Fibroblast of peridontal ligament (primary cell): Measurements from ENCODE around the gene PPP2R2C.

Experiments
- DNase-seq: peaks from one replicate; pipeline ENCODE4 v3.0.0-alpha.2; 2010; ENCODE audit errors: extremely low read depth

The PPP2R2C gene

DNA sequence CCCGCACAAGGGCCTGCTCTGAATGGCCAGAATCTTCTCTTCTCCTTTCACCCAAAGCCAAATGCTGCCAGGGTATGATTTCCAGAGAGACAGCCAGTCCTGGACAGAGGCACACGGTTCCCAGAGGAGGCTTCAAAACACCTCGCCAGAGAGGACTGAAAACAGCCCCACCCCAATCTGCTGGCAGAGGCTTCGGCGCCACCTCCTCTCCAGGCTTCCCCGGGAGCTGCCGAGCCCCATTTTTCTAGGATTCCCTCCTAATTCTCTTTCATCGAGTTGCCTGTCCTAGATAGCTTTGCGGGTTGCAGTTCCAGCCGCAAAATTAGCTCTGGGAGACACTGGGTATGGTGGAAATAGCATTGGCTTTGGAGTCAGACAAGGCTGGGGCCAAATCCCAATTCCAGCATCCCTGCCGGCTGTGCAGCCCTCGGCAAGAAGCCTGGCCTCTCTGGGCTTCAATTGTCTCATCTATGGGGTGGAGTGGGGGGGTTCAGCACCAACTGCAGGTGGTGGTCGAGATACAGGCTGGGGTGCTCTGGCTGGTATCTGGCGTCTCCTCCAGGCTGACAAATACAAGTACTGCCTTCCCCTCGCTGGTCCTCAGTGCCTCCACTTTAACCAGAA, 22.6 kb downstream of the PPP2R2C start:
- no peak for DNase-seq

- no peak for DNase-seq
Measured at GRCh38 chr4:6449335-6449734, 23.1 kb downstream of the PPP2R2C start.

GRCh38 chr4:6448476-6449170, 23.8 kb downstream of the PPP2R2C start:
- DNase-seq = no peak

- DNase-seq = no peak
Measured at GRCh38 chr4:6447672-6448171, 24.7 kb downstream of the PPP2R2C start.

GRCh38 chr4:6446538-6447451, 25.6 kb downstream of the PPP2R2C start:
- no peak for DNase-seq

- DNase-seq = no peak
Measured at GRCh38 chr4:6446130-6446482, 26.3 kb downstream of the PPP2R2C start.

DNA sequence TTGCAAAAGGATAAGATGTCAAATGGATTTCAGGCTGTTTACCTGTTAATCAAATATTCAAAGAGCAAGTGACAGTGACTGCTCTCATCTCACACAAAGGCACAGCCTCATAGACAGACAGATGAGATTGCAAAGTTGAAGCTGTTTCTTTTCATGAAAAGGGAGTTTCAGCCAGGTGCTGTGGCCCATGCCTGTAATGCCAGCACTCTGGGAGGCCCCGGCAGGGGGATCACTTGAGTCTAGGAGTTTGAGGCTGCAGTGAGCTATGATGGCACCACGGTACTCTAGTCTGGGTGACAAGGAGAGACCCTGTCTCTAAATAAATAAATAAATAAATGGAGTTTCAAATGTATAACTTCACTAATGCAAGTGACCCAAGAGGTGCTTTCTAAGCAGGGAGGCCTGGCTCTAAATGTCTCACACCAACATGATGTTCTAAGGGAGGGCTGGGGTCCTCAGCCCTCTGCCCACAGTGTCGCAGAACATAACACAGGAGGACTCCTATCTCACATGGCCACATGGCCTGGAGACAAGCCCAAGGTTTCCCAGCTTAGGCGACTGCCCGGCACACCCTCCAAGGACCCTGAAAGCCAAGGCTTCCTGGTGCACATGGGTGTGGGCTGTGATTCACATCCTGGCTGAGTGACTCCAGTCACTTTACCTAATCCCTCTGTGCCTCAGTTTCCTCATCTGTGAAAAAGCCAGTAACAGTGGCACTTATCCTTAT, 26.8 kb downstream of the PPP2R2C start:
- no peak for DNase-seq

GRCh38 chr4:6444582-6444981, 27.8 kb downstream of the PPP2R2C start:
- DNase-seq = no peak

DNA sequence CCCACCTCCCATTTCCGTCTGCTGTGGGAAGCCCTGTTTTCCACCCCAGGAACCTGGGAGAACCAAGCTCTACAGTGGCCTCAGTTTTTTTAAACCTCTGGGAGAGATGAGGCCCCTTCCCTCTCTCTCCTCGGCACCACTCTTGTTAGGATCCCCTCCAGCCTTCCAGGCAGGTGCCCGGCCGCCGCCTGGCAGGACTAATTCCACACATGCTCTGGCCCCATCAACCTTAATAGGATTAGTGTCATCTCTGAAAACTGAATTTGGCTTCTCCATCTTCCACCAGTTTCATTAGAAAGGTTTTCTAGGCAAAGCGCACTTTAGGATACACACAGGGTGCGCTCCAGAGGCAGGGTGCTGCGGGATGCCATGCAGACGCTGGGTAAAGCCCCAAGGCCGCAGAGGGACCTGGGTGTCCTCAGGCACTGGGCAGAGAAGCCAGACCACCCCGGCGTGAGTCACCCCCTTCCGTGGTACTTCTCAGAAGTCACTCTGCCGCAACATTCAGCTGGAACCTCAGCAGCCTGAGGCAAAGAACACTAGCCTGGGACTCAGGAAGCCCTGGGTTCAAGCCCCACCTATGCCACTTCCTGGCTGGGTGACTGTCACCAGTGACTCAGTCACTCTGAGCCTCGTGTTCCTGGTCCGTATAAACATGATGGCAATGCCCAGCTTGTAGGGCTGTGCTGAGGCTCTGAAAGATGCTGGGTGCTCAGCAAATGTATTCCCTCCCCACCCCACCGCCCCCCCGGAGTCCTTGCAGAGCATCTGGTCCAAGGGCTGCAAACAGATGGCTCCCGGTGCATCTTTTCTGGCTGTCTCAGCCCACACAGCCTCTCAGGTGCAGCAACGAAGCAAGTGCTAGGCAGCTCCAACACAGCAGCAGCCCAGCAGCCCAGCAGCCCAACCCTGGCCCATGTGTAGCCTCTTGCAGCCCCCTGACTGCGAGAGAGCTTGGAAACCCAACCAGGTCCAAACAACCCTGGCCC, 29.1 kb downstream of the PPP2R2C start:
- no peak for DNase-seq

GRCh38 chr4:6442555-6442954, 29.9 kb downstream of the PPP2R2C start:
- DNase-seq = no peak

GRCh38 chr4:6441758-6442157, 30.7 kb downstream of the PPP2R2C start:
- DNase-seq = no peak

GRCh38 chr4:6441202-6441582, 31.2 kb downstream of the PPP2R2C start:
- no peak for DNase-seq

- no peak for DNase-seq
Measured at GRCh38 chr4:6440506-6441201, 31.8 kb downstream of the PPP2R2C start.

GRCh38 chr4:6439120-6439762, 33.2 kb downstream of the PPP2R2C start:
- DNase-seq = no peak

GRCh38 chr4:6437826-6438238, 34.6 kb downstream of the PPP2R2C start:
- no peak for DNase-seq

DNA sequence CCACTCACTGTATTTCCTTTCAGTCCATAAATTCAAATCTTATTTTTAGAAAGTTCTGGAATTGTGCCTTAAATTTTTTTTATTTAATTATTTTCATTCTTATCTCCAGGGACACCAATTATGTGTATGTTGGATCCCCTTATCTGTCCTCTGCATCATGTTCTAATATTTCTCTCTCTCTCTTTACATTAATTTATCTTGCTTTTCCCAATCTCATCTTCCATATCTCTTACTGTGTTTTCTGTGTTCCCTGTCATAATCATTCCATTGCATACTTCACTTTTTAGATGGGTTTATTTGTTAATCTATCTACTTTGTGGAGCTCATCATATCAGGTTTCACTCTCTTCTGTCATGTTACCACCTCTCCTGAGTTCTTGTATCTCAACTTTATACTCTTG, 37.4 kb downstream of the PPP2R2C start:
- DNase-seq = peak; percentile 1

DNA sequence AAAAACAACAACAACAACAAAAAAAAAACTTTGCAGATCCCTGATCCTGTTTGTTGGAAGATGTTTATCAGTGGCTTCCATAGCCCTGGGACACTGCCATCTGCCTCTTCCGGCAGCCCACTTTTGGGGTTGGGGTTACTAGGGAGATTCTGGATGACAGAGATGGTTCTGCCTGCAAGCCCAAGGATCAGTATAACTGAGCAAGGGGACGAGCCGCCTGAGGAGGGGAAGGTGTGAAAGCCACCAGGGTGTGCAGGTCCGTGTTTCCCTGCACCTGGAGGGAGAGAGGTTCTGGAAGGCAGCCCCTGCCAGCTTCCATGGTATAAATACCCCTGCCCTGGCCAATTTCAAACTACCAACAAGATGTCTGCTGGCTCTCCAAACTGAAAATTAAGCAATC, 41.5 kb downstream of the PPP2R2C start:
- no peak for DNase-seq

- DNase-seq = no peak
Measured at GRCh38 chr4:6427439-6428090, 44.8 kb downstream of the PPP2R2C start.
